HG03520 (cell line): Measurements from ENCODE around the gene TUB.

Experiments
- ATAC-seq: cut with Tn5 transposase; IDR thresholded peaks from one replicate; pipeline ENCODE4 v1.9.1; 2021; ENCODE audit warnings: mild to moderate bottlenecking, moderate library complexity; ENCODE audit not compliant: unreplicated experiment

The TUB gene

DNA sequence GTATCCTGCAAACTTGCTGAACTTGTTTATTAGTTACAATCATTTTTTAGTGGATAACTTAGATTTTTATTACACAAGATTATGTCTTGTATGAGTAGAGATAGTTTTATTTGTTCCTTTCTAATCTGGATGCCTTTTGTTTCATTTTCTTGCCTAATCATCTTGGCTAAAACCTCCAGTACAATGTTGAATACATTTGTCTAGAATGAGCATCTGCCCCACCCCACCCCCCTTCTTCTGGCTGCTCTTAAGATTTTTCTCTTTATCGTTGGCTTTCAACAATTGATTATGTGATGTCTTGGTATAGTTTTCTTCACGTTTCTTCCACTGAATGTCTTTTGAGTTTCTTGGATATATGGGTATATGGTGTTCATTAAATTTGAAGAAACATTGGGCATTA is 37.3 kb upstream of the TUB start:
- no peak for ATAC-seq

DNA sequence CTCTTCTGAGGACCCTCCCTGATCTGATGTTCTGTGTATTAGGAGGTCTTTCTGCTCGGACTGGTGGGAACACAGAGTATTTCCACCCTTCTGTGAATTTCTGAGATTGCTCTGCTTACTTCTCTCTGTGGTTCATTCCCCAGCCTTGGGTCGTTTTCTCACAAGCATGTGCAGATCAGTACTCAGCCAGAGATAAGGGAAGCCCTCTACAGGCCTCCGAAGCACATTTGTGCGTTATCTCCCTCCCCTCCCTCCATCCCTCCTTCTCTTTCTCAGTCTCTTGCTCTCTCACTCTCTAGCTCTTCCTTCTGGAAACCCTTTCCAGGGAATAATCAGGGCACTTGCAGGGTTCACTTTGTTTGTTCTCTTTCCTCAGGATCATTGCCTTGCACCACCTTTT is 35.2 kb upstream of the TUB start:
- no peak for ATAC-seq

DNA sequence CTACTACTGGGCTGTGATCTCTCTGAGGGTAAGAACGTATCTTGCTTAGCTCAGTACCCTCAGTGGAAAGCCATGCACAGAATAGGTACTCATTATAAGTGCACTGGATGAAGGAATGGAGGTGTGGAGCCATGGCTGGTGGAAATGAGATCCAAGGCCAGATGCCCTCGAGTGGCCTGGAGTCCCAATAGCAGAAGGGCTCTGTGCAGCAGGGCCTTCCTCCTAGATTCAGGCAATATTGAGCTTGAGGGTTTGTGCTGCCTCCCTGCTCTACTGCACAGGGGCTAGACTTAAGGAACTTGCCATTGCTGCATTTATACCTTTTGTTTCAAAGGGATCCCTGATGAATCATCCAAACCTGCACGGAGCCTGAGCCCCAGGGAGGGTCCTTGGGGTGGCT is 33.6 kb upstream of the TUB start:
- no peak for ATAC-seq

DNA sequence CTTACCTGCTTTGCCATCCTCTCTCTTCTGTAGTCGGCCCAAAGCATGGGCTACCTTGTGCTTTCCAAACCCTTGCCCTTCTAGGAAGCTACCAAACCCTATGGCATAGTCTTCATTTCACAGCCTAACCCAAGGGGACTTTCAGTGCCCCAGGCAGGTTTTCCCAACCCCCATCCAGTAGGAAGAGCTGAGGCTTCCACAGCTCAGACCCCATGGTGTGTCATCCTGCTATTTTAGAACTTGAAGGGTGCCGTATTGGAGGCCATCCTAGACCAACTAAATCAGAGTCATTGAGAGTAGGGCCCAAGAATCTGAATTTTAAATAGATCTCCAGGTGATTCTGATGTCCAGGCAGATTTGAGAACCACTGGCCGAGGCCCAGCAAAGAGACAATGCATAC is 31.9 kb upstream of the TUB start:
- no peak for ATAC-seq

DNA sequence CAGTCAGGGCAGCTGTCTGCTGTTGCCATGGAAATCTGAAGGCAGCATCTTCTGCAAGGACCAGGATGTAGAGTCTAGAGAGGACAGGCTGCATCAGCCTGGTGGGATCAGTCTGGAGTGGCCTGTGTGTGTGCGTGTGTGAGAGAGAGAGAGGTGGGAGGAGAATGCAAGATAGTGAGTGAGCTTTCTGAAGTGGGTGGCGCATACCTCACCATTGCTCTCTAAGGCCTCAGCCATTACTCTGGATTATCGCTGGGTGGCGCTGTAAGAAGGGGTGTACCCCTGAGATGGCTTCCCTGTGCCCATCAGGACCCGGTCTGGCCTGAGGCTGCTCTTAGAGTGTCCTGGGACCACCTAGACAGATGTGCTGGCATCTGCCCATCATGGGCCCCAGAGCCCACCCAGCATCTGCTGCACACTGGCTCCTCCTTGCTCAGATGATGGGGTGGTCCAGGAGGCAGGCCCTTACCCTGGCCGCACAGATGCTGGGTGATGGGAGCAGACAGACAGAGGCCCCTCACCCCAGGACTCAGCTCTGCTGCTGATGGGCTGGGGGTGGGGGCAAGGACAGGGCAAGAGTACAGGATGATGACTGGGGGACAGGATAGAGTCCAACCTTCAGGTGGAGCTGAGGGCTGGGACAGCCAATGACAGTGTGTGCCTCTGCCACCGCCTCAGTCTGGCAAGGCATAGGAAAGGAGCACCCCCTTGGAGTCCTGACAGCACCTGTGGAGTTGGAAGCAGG is 25.7 kb upstream of the TUB start:
- ATAC-seq, result no peak

DNA sequence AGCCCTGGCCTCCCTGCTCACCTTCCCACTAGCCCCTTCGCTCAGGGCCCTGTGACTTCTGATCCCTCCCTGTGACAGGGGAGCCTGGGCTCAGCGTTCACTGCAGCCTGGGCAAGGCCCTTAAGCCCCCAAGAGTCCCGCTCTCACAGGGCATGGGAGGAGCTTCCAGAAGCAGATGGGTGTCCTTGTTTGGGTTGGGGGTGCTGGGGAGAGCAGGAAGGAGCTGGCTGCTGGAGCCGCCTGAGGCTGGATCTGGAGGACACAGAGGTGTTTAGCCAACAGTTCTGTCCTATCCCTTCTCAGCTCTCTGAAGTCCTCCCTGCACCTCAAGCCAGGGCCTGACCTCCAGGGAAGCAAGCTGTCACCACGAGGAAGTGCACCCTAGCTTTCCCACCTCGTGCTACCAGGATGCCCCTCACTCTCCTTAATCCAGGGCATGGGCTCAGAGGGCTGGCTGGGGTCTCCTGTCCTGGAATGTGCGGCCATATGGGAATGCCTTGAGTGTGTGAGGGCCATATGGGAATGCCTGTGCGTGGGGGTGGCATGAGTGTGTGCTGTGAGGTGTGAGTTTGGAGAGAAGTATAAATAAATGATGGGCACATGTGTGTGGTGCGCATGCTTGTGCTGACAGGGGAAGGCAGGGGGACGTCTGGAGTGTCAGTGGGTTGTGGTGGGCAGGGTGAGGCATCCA is 25.0 kb upstream of the TUB start:
- ATAC-seq, result no peak

DNA sequence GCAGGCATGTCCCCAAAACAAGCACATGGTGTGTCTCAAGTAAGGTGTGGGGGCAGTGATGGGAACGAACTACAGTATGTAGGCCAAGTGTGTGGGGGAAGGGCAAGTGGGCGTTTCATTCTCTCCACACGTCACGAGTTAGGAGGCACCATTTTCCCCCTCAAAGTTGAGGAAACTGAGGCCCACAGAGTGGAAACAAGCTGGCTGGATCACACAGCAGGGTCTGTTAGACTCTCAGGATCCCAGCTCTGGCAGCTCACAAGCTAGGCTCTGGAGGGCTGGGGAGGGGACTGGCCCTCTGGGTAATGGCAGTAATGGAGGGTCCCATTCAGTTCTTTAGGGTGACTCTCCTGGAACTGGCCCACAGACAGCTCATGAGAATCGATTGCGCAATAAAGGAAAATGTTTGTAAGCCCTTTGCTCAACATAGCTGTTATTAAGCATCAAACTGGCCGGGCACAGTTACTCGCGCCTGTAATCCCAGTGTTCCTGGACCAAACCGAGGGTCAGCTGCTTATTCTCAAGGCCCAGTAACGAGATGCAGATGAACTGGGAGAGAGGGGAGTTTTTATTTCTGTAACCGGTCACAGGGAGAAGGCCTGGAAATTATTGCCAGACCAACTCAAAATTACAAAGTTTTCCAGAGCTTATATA is 24.1 kb upstream of the TUB start:
- ATAC-seq, result no peak

DNA sequence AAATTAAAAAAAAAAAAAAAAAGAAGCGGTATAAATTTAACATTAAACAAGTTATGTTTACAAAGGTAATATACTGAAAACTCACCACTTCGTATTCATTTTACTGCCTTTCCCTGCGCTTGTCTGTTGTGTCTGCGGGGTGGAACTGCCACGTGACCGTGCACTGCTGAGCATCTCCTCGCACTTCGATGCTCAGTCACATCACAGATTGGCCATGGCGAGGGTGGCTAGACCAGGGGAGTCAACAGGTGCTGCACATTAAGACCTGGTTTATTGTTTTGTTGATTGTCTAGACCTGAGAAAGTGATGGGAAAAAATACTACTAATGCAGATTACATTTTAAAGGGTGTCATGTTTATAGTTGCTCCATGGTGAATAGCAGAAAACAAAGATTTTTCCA is 22.8 kb upstream of the TUB start:
- ATAC-seq, result no peak

DNA sequence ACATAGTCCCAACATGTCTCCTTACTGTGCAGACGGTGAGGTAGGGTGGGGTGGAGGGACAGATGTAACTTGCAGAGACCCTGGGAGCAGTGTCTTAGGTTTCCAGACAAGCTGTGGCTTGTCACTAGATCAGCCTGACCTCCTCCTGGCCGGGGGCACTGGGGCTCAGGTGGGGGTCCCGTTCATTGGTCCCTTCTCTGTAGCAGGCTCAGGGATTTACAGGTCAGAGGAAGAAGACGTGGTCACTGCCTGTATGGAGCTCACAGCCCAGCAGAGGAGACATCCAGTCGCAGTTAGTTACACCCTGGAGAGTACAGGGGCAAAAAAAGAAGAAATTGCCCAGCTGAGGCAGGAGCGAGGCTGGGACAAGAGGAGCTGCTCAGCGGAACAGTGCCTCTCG is 22.0 kb upstream of the TUB start:
- no peak for ATAC-seq

DNA sequence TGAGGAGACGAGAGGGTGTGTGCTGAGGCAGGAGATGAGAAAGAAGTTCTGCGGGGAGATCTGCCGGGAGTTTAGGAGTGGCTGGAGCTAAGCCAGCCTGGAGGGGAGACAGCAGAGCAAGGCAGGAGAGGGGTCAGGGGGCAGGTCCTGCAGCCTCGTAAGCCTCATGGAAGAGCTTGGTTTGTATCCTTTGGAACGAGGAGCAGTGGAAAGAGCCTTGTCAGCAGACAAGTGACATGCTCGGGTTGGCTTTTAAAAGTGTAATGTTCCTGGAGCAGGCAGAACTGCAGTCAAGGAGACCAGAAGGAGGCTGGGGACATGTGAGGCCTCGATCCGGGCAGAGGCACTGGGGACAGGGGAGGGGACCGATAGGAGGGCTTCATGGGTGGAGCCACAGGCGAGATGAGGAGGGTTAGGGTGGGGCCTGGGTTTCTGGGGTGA is 21.4 kb upstream of the TUB start:
- no peak for ATAC-seq

DNA sequence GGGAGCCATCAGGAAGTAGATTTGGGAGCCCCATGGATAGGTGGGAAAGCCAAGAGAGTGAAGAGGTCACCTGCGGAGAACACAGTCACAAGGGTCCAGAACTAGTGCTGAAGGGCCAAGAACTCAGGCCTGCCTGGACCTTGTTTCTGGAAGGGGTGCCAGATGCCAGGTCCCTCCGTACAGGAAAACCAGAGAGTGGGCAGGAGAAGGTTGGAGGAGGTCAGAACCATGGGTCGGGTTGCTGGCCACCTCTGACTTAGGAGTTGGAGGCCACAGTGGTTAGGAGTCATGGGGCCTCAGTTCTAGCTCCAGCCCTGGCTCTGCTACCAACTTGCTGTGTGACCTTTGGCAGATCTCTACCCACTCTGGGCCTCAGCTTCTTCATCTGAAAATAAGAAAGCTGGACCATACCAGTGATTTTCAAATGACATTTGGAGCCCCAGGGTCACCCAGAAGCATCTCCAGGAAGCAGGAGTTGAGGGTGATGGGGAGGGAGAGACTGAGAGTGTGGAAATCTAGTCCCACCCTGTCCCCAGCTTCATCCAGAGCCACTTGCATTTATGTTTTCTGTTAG is 20.8 kb upstream of the TUB start:
- no peak for ATAC-seq

DNA sequence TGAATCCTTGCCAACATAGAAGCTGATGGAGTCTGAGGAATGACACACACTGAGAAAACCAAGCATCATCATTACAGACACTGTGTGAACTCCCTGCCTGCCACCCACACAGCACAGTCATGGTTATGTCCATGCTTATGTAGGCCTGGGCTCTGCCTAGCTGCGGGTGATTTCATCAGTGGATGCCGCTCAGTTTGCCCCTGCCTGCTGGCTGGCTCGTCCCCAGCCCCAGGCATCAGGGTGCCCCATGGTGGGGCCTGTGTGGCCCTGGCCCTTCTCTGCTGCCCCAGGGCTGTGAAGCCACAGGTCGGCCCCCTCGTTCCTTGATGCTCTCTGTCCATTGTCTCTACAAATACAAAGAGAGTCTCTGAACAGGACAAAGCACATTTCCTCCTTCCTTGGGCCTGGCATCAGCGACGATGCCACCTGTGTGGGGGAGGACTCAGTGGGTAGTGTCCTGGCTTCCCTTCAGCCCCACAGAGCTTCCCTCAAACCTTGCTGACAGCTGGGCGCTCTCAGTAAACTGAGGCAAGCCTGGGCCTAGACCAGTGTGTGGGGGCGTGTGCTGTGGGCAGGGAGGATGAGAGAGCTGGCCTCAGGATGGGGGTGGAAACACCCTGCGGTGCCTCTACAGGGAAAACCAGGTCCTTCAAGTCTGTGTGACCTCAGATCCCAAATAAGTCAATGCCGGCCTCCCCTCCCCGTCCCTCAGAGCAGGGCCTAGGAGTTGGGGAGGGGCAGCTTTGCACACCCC is 20.0 kb upstream of the TUB start:
- no peak for ATAC-seq

DNA sequence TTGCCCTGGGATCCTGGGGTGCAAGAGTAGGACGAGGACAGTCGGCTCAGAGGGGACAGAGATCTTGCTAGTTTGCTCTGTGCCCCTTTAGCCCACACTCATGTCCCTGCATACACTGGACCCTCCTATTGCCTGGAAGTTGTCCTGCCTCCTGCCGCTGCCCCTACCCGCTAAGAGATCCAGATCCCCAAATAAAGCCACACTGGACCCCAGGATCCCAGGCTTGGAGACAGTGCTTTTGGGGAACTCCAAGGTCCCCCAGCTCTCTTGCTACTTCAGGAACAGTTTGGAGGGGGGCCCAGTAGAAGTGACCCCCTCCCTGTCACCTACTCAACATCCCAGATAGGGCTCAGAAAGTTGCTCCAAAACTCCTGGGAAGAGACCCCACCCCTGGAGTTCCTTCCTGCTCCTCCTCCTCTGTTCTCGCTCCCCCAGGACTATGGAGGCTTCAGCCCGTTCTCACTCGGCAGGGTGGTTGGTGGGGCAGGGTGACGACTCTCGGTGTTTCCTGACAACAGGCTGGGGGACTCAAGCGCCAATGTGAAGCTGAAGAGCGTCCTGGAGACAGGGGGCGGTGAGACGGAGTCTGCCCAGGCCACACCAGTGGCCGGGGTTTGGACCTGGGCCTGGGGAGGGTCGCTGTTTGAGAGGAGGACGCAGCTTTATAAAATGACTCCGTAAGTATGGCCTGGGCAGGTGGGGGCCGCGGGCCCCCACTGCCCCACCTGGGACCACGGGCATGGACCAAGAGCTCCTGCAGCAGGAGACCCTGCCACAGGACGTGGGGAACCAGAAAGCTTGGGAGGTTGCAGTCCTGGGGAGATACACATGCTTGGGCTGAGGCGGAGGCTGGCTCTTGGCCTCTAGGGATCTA is 19.2 kb upstream of the TUB start:
- no peak for ATAC-seq

DNA sequence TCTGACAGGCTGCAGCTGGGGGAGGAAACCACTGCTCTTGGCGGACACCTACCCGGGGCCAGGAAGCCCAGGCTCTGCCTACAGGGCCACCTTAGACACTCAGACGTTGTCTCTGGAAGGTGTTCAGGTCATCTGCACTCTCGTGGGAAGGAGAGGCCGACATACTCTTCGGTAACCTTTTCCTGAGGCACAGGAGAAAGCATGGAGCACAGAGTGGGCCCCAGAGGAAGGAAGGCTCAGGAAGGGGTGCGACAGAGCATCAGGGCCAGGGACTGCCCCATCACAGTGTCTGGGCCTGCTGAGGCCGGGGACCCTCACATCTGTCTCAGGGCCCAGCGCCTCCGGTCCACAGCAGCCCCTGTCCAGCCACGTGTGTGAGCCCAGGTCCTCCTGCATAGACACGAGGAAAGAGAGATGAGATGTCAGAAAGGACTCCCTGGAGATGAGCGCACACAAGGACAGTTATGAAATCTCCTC is 18.2 kb upstream of the TUB start:
- ATAC-seq, result no peak

DNA sequence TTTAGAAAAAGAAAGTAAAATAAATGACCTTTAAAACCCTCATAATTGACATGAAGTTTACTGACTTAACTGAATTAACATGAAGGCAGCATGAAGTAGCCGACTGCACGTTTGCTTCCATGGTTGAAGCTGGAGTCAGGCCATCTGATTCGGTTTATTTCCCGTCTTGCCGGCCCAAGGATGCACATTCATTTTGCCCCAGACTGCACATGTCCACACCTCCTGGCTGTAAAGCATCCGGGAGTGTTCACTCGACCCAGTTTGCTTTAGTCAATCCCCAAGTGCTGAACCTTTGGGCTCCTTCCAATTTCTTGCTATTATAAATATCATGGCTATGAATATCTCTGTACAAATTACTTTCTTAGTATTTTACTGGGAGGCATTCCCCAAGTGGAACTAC is 17.7 kb upstream of the TUB start:
- no peak for ATAC-seq

DNA sequence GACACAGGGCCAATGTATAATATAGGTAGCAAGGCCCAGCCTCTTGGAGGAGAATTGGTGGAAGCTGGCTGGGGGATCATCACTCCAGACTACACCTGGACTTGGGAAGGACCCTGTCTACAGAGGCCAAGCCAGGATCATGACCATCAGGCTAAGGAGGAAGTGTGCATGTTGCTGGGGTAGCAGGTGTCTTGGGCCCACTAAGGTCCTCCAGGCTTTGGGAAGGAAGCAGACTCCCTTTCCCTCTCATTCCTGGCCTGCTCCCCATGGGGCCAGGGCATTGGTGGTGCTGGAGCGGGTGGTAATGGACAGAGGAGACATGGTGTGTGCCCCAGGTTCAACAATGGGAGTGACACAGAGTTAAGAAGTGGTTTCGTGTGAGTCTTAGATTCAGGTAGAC is 16.0 kb upstream of the TUB start:
- ATAC-seq, result no peak

DNA sequence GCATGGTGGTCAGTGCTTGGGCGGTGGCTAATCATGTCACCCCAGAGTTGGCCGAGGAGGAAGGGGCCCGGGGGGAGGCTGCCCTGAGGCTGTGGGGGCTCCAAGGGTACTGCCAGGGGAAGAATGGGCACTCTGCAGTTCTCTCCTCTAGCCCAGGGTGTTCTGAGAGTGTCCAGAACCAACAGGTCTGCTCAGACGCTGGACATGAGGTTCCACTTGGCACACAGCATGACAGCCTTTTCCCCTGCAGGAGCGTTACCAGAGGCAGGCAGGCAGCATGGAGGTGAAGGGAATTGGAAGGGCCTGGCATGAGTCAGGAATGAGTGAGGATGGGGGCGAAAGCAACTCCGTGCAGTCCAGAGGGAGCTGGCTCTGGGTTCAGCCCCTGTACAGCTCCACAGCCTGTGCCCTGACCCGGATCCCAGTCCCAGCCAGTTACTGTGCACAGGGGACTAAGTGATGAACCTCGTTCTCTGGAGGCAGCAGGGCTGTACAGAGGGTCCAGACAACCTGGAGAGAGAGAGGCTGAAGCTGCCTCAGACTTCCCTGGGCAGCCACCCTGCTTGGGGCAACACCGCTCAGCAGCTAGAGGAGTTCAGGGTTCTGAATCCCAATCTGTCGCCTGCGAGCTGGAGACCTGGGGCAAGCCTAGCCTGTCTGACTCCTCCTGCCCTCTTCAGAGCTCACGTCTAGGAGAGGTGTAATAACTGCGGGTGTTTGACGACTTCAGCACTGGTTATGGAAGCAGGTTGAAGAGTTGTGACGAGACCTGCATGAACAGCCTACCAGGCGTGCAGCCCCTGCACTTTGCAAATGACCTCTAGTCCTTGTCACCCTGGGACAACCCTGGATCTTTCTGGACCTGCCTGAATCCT is 14.7 kb upstream of the TUB start:
- no peak for ATAC-seq

DNA sequence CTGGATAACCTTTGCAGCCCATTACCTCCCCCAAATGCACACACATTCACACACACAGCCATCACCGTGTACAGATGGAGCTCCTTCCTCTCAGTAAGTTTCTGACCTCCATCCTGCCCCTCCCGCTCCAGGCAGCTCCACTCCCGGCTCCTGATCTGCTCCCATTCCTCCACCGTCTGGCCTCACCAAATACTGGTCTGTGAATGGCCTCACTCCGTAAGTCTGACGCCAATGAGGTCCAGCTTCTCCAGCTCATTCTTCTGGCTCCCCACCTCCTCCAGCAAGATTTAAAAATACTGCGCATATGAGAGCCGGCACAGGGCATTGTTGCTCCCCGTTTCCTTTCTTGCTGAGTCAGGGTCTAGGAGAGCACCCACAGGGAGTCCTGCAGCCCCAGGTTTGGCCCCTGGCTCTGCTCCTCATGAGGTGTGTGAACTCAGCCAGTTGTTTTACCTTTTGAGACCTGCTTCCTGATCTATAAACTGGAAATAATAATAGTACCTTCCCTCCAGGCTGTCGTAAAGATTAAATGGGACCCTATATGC is 14.0 kb upstream of the TUB start:
- no peak for ATAC-seq

DNA sequence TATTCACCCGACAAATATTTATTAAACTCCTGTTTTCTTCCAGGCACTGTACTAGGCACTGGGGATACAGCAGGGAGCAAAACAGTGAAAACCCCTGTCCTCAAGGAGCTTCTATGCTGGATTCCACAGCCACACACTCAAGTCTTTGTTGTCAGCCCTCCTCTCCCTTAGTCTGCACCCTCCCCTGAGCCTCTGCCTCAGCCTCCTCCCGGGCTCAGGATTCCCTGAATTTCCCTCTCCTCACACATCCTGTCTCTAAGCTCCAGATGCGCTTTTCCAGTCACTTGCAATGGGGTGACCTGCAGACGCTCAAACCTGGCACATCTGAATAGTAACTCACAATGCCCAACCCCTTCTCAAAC is 13.5 kb upstream of the TUB start:
- no peak for ATAC-seq
